ENCODE measurements around the gene RNF126. TPM values are rescaled to one million over a fixed set of nuclear protein-coding genes. Genes with fewer than 3 reads are reported as not detected.

Gene RNF126
- total and polyA plus RNA-seq, 7 donors: 25.2 to 72.1 (median 51.6) TPM

- ATAC-seq: no peak
- 84 to 87% (median 85%) methylated on average over 21 to 24 of the region's 24 CpGs for WGBS, 3 donors
These were observed 19.3 kb downstream of the RNF126 start for GRCh38 chr19:643736-644135.

GRCh38 chr19:642767-643727, 20.0 kb downstream of the RNF126 start:
- Histone ChIP-seq H3K9me3 (no peaks in the 10 kb centered on the region), H3K4me1 (peaks cover 9% of the 10 kb centered on the region), H3K4me3 (no peak overlapping the region), H3K27me3 (ENCODE audit: insufficient read depth in 3 of 3, low read length in 2 of 3) (no peaks in the 10 kb centered on the region), H3K27ac (no peak overlapping the region), H3K36me3 (ENCODE audit: insufficient read depth in 1 of 2, low read depth in 1 of 2) (peaks cover 8 to 22% of the 10 kb centered on the region in 2 donors)
- intact Hi-C loops (cut with DNase I): no loop called here
- TF ChIP-seq, protein P1, sequence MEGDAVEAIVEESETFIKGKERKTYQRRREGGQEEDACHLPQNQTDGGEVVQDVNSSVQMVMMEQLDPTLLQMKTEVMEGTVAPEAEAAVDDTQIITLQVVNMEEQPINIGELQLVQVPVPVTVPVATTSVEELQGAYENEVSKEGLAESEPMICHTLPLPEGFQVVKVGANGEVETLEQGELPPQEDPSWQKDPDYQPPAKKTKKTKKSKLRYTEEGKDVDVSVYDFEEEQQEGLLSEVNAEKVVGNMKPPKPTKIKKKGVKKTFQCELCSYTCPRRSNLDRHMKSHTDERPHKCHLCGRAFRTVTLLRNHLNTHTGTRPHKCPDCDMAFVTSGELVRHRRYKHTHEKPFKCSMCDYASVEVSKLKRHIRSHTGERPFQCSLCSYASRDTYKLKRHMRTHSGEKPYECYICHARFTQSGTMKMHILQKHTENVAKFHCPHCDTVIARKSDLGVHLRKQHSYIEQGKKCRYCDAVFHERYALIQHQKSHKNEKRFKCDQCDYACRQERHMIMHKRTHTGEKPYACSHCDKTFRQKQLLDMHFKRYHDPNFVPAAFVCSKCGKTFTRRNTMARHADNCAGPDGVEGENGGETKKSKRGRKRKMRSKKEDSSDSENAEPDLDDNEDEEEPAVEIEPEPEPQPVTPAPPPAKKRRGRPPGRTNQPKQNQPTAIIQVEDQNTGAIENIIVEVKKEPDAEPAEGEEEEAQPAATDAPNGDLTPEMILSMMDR (IDR thresholded peaks at IDR 0.05): no peak
- ATAC-seq: no peak
- 79 to 82% (median 80%) methylated on average over 44 to 70 of the region's 70 CpGs for WGBS, 3 donors
- peak in 1 of 2 donors; percentile 8 for DNase-seq

More at GRCh38 chr19:643736-644135, 19.3 kb downstream of the RNF126 start:
- DNase-seq: peak in 1 of 2 donors; percentile 12
- peaks cover 8 to 29% of the 10 kb centered on the region in 2 donors for H3K36me3 ChIP-seq (ENCODE audit: insufficient read depth in 1 of 2, low read depth in 1 of 2)
- intact Hi-C loops (cut with DNase I): no loop called here
- peaks cover 7% of the 10 kb centered on the region for H3K4me1 ChIP-seq
- TF ChIP-seq, protein P1 (IDR thresholded peaks at IDR 0.05): no peak
- H3K27me3 ChIP-seq (ENCODE audit: insufficient read depth in 3 of 3, low read length in 2 of 3): no peaks in the 10 kb centered on the region
- no peaks in the 10 kb centered on the region for H3K9me3 ChIP-seq
- H3K27ac ChIP-seq: no peak overlapping the region
- H3K4me3 ChIP-seq: no peak overlapping the region

DNA sequence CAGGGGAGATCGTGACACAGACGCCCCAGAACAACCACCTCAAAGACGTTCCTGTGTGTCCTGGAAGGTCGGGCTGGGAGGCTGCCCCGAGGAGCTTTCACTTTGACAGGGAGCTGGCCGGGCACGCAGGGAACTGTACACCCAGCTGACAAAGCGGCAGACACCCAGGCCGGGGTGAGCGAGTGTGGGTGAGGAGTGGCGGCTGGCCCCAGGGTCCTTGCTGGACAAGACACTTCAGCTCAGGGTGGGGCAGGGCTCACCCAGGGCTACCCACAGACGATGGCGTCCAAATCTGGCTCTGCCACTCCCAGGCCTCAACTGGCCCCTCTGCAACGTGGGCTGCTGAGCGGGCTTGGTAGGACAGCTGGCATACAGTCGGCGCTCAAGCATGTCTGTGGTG, 21.3 kb downstream of the RNF126 start:
- Histone ChIP-seq H3K36me3 (ENCODE audit: insufficient read depth in 1 of 2, low read depth in 1 of 2) (peaks cover 2 to 9% of the 10 kb centered on the region in 2 donors), H3K27ac (no peak overlapping the region), H3K27me3 (ENCODE audit: insufficient read depth in 3 of 3, low read length in 2 of 3) (no peaks in the 10 kb centered on the region), H3K4me3 (no peak overlapping the region), H3K9me3 (no peaks in the 10 kb centered on the region), H3K4me1 (peaks cover 9% of the 10 kb centered on the region)
- ATAC-seq (no peak), DNase-seq (peak in 1 of 2 donors; percentile 15)
- TF ChIP-seq, protein P1 (IDR thresholded peaks at IDR 0.05): no peak
- intact Hi-C loops (cut with DNase I): no loop called here
- WGBS, 3 donors: 72 to 85% (median 84%) methylated on average over 17 of the region's 17 CpGs

DNA sequence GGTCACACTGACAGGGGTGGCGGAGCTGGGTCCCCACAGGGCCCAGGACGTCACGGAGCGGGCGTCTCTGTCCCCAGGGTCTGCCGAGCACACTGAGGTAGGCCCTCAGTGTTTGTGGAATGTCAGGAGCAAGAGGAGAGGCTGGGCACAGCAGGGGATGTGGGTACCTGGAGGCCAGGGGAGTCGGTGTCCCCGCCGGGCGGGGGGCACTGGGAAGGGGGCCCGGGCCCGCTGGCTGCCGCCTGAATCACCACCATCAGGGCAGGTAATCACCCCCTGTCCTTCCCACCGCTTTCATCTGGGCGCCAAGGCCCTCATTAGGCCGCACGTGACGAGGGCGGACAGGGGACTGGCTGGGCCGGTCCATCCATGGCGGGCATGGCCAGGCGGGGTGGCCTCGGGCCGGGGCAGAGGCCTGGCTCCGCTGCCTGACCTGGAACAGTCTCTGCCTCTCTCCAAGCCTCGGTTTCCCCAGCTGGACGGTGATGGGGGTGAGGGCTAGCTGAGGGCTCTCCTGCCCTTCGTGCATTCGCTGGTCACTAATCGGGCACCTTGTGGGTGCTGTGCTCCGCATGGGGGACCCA, 22.3 kb downstream of the RNF126 start:
- H3K9me3 ChIP-seq: no peaks in the 10 kb centered on the region
- ATAC-seq (no peak), DNase-seq (no peak)
- H3K36me3 ChIP-seq (ENCODE audit: insufficient read depth in 1 of 2, low read depth in 1 of 2): peaks cover 2 to 3% of the 10 kb centered on the region in 2 donors
- peaks cover 9% of the 10 kb centered on the region for H3K4me1 ChIP-seq
- no peak overlapping the region for H3K27ac ChIP-seq
- no peak overlapping the region for H3K4me3 ChIP-seq
- no peaks in the 10 kb centered on the region for H3K27me3 ChIP-seq (ENCODE audit: insufficient read depth in 3 of 3, low read length in 2 of 3)
- intact Hi-C loops (cut with DNase I): no loop called here
- TF ChIP-seq, protein P1 (IDR thresholded peaks at IDR 0.05): no peak
- 76 to 92% (median 87%) methylated on average over 21 to 31 of the region's 31 CpGs for WGBS, 3 donors
